Right cardiac atrium (tissue), 5 donors: ENCODE data around the gene TRIM33. TPM values are rescaled to one million over a fixed set of nuclear protein-coding genes. Genes with fewer than 3 reads are reported as not detected.
"Not testable (repeated sequence)": the region's sequence is repeated elsewhere in the genome, so short reads cannot be mapped to it uniquely, and the experiment has no call there.

Experiments used
- ATAC-seq, 2 donors: fragments of 200-7000 bp; cut with Tn5 transposase; one replicate each; pipeline versions ENCODE4 v1.8.0 to v1.9.1; 2020; ENCODE audit warnings: moderate library complexity in 2 of 2, mild to moderate bottlenecking in 1 of 2
- DNase-seq, 3 donors: peaks; one replicate each; pipeline ENCODE4 v3.0.0-alpha.2; 2020
- H3K27ac ChIP-seq: one replicate; pipeline ENCODE4 v1.5.1; 2013; ENCODE audit warnings: mild to moderate bottlenecking, low read length, control low read depth, moderate library complexity
- H3K27me3 ChIP-seq: one replicate; pipeline ENCODE4 v1.6.1; 2013; ENCODE audit not compliant: control insufficient read depth, insufficient read depth
- H3K4me1 ChIP-seq: one replicate; pipeline ENCODE4 v1.6.1; 2013; ENCODE audit warnings: low read length; ENCODE audit not compliant: control insufficient read depth, insufficient read depth
- H3K4me3 ChIP-seq: one replicate; pipeline ENCODE4 v1.5.1; 2013; ENCODE audit warnings: low read length, control low read depth
- H3K9me3 ChIP-seq: one replicate; pipeline ENCODE4 v1.6.1; 2013; ENCODE audit warnings: low read length; ENCODE audit not compliant: control insufficient read depth
- WGBS: extraction: QIAGEN DNeasy Blood & Tissue Kit; methylation state at CpG from one replicate; pipeline ENCODE4 v1.1.7; 2013; 5-methylcytosine and 5-hydroxymethylcytosine counted together
- intact Hi-C, 4 donors: fragments of 100-400 bp; cut with DNase I; formaldehyde crosslinking; loops; one replicate each; pipeline versions ENCODE4 v1.11.0 to v1.14.0; 2022 to 2023
- polyA plus RNA-seq: library from polyadenylated mRNA; stranded (reverse); fragments of 200-250 nt; gene quantifications from one replicate; pipeline ENCODE4 v1.2.3, GENCODE V29; 2013
- total RNA-seq, 4 donors: library from RNA; stranded (reverse); fragmentation: NEBNext Ultra II Directional; extraction: Animal tissue kit (Norgen Biotek cat#: 25700); gene quantifications; one replicate each; pipeline ENCODE4 v1.2.1, GENCODE V29; 2021
- donor health status: healthy with polysubstance abuse.
- donor health status: DM: no; HTN: yes; CAD: no.
- donor health status: DM: no; HTN: no; CAD: no.
- donor health status: DM: no; HTN: yes; CAD: no; lungs with severe emphysema.
- donor health status: DM: yes; HTN: yes; CAD: no.

The TRIM33 gene
- total and polyA plus RNA-seq, 5 donors: 5.2 to 23.2 (median 18.1) TPM

DNA sequence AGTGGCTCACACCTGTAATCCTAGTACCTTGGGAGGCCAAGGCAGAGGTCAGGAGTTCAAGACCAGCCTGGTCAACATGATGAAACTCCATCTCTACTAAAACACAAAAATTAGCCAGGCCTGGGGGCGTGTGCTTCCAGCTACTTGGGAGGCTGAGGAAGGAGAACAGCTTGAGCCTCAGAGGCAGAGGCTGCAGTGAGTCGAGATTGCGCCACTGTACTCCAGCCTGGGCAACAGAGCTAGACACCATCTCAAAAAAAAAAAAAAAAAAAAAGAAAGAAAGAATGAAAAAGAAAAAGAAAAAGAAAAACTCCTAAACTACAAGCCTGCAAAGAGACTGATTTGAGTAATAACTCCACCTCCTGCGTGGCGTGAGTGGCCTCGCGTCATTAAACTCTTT, 92.1 kb downstream of the TRIM33 start:
- H3K4me3 ChIP-seq, H3K27ac ChIP-seq, H3K9me3 ChIP-seq, ATAC-seq, DNase-seq, H3K4me1 ChIP-seq, intact Hi-C loops, H3K27me3 ChIP-seq: not testable (repeated sequence)
- 98% methylated on average over 7 of the region's 7 CpGs for WGBS

DNA sequence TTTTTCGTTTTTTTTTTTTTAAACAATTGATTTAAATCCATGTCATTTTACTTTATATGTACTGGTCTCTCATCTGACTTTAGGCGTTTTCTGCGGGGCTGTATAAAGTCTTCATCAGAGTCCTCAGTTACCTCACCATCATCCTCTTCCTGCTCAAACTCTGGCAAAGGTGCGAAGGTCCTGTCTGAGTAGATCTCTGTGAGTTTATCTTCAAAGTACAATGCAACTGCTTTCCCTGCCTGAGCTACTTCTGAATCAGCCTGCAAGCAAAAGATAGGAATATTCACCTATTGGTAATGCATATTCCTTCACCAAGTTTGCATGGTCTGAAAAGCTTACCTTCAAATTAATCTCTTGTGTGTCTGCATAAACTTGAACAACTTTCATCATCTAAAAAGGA, 113.4 kb downstream of the TRIM33 start:
- intact Hi-C loops: no loop called here
- ATAC-seq (no peak), DNase-seq (no peak)
- no peaks in the 10 kb centered on the region for H3K4me1 ChIP-seq
- no peaks in the 10 kb centered on the region for H3K27me3 ChIP-seq
- 93% methylated on average over 4 of the region's 4 CpGs for WGBS
- H3K9me3 ChIP-seq: no peaks in the 10 kb centered on the region
- H3K4me3 ChIP-seq: no peak overlapping the region
- H3K27ac ChIP-seq: no peak overlapping the region

DNA sequence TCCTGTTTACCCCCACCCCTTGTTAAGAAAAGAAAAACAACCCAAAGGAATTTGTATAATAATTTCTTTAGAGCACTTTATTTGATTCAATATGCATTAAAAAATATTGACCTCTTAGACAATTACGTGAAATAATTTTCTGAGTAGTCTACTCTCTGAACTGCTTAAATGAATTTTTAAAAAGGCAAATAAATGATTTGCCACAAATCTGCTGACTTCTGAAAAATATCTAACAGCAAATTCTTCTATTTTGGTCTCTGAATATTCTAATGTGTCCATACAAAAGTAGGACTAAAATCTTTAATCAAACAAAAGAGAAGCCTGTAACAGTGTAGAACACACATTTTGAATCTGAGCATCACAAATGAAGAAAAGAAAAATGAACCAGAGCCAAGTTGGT, 115.1 kb downstream of the TRIM33 start:
- Histone ChIP-seq H3K27me3 (no peaks in the 10 kb centered on the region), H3K27ac (no peak overlapping the region), H3K4me3 (no peak overlapping the region), H3K9me3 (no peaks in the 10 kb centered on the region), H3K4me1 (no peaks in the 10 kb centered on the region)
- DNase-seq (no peak), ATAC-seq (no peak)
- WGBS: 96% methylated on average over 1 of the region's 1 CpG
- intact Hi-C loops: no loop called here

- DNase-seq: no peak
- Histone ChIP-seq H3K27ac (no peak overlapping the region), H3K4me3 (no peak overlapping the region), H3K9me3 (no peaks in the 10 kb centered on the region), H3K27me3 (no peaks in the 10 kb centered on the region), H3K4me1 (peaks cover 2% of the 10 kb centered on the region)
- intact Hi-C loops: no loop called here
- no peak for ATAC-seq
Measured at GRCh38 chr1:114390960-114391359, 120.0 kb downstream of the TRIM33 start.

DNA sequence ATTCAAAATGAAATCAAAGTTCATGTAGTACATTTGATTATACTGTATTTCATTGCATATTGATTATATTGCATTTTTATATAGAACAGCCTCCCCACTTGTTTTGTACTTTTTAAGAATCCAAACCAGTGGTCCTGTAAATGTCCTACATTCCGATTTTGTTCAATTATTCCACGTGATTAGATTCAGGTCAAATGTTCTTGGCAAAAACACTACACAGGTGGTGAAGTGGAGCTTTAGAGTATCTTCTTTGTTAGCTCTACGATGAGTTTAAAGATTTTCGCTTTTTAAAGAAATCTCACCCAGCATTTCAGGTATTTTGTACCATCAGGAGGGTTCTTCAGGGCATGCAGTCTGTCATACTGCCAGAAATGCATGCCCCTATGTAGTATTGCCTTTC, 120.6 kb downstream of the TRIM33 start:
- 94% methylated on average over 4 of the region's 4 CpGs for WGBS
- intact Hi-C loops: no loop called here
- peaks cover 2% of the 10 kb centered on the region for H3K4me1 ChIP-seq
- H3K4me3 ChIP-seq: no peak overlapping the region
- H3K9me3 ChIP-seq: no peaks in the 10 kb centered on the region
- H3K27ac ChIP-seq: no peak overlapping the region
- no peak for DNase-seq
- H3K27me3 ChIP-seq: no peaks in the 10 kb centered on the region
- no peak for ATAC-seq

GRCh38 chr1:114388432-114389003, 122.5 kb downstream of the TRIM33 start:
- Histone ChIP-seq H3K9me3 (no peaks in the 10 kb centered on the region), H3K27ac (no peak overlapping the region), H3K27me3 (no peaks in the 10 kb centered on the region), H3K4me3 (no peak overlapping the region), H3K4me1 (peaks cover 2% of the 10 kb centered on the region)
- no peak for DNase-seq
- ATAC-seq: no peak
- intact Hi-C loops: no loop called here
- 14% methylated on average over 1 of the region's 1 CpG for WGBS

DNA sequence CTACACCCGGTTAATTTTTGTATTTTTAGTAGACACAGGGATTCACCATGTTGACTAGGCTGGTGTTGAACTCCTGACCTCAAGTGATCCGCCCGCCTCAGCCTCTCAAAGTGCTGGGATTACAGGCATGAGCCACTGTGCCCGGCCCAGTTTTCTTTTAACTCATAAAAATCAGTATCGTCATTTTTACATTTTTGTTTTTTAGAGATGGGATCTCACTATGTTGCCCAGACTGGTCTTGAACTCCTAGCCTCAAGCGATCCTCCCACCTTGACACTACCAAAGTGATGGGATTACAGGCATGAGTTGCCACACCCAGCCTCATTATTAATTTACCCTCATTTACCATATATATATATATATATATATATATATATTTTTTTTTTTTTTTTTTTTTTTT, 123.4 kb downstream of the TRIM33 start:
- H3K4me1 ChIP-seq, H3K27me3 ChIP-seq, intact Hi-C loops, H3K27ac ChIP-seq, DNase-seq, H3K9me3 ChIP-seq, ATAC-seq, H3K4me3 ChIP-seq: not testable (repeated sequence)
- WGBS: 92% methylated on average over 6 of the region's 6 CpGs

DNA sequence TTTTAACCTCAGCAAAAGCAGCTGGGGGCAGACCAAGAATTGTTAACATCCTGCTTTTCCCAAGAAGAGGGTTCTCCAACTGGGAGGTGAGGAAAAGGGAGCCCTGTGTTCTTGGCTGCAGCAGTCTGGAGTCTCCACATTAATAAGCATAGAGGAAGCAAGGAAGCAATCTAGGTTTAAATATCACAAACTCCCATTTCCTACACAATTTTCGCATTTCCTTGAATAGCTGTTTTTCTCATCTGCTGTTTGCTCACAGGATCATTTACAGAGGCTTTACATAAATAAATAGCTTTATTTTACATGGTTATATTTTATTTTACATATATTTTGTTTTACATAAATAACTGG, 124.0 kb downstream of the TRIM33 start:
- DNase-seq: no peak

GRCh38 chr1:114386129-114387009, 124.6 kb downstream of the TRIM33 start:
- Histone ChIP-seq H3K4me1 (peaks cover 2% of the 10 kb centered on the region), H3K4me3 (no peak overlapping the region), H3K27me3 (no peaks in the 10 kb centered on the region), H3K27ac (no peak overlapping the region), H3K9me3 (no peaks in the 10 kb centered on the region)
- intact Hi-C loops: no loop called here
- WGBS: 55% methylated on average over 3 of the region's 3 CpGs
- ATAC-seq (peak in 1 of 2 donors; percentile 22), DNase-seq (no peak)

More for the DNA sequence above, 124.0 kb downstream of the TRIM33 start:
- intact Hi-C loops: no loop called here
- 66% methylated on average over 1 of the region's 1 CpG for whole genome bisulfite sequencing
- no peak overlapping the region for H3K4me3 ChIP-seq
- H3K9me3 ChIP-seq: no peaks in the 10 kb centered on the region
- no peak for ATAC-seq
- H3K27ac ChIP-seq: no peak overlapping the region
- no peaks in the 10 kb centered on the region for H3K27me3 ChIP-seq
- peaks cover 2% of the 10 kb centered on the region for H3K4me1 ChIP-seq

- Histone ChIP-seq H3K4me3 (no peak overlapping the region), H3K27me3 (no peaks in the 10 kb centered on the region), H3K27ac (no peak overlapping the region), H3K4me1 (peaks cover 2% of the 10 kb centered on the region), H3K9me3 (no peaks in the 10 kb centered on the region)
- ATAC-seq (no peak), DNase-seq (no peak)
- WGBS: 97% methylated on average over 1 of the region's 1 CpG
- intact Hi-C loops: no loop called here
Measured at GRCh38 chr1:114384922-114385321, 126.1 kb downstream of the TRIM33 start.

DNA sequence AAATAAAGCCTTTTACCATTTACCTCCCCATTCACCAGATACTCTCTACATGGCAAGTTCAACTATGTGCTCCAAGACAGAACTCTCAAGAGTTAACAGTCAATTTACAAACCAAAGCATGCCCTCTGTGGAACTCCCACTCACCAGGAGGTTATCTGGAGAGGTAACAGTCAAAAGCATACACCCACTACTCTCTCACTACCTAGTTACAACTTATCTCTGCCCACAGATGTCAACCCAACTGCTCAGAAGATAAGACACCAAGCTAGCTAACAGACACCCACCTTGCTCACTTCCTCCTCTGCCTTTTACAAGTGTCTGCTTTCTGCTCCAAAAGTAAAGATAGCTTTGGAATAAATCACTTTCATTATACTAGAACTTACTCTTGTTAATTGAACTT, 131.0 kb downstream of the TRIM33 start:
- Histone ChIP-seq H3K4me3 (no peak overlapping the region), H3K27me3 (no peaks in the 10 kb centered on the region), H3K27ac (no peak overlapping the region), H3K9me3 (no peaks in the 10 kb centered on the region), H3K4me1 (no peaks in the 10 kb centered on the region)
- intact Hi-C loops: no loop called here
- ATAC-seq: no peak
- DNase-seq: no peak
